Measurements from ENCODE around the gene TCEAL1.

TCEAL1 gene

GRCh38 chrX:103629318-103630170 lies 769 bp downstream of the TCEAL1 start:
- H3K9me3 ChIP-seq (ENCODE audit: insufficient read depth, low read length), result no peaks in the 10 kb centered on the region
- H3K36me3 ChIP-seq (replicated peaks; ENCODE audit: low read depth, low read length), result no peaks in the 10 kb centered on the region
- peak overlapping the region; percentile 87 for H3K9ac ChIP-seq (ENCODE audit: low read length)
- H3K4me1 ChIP-seq (ENCODE audit: low read length), result peaks cover 3% of the 10 kb centered on the region; the same call in 1 of the 2 replicates
- TF ChIP-seq CTCF (IDR thresholded peaks at IDR 0.05; ENCODE audit: low read depth, low read length), result peak; percentile 22; the same call in 1 of the 2 replicates
- TF ChIP-seq EZH2phosphoT487 (IDR thresholded peaks at IDR 0.05; ENCODE audit: low read depth), result no peak
- peak overlapping the region; percentile 27; the same call in 1 of the 2 replicates for H3K27ac ChIP-seq (ENCODE audit: low read length)
- no peaks in the 10 kb centered on the region for H3K79me2 ChIP-seq (ENCODE audit: low read length)
- H4K20me1 ChIP-seq (ENCODE audit: insufficient read depth, low read length), result no peaks in the 10 kb centered on the region
- H3K4me3 ChIP-seq (ENCODE audit: low read length), result peak overlapping the region; percentile 98
- H3K4me2 ChIP-seq (ENCODE audit: low read length), result peak overlapping the region; percentile 90
- no peaks in the 10 kb centered on the region for H3K27me3 ChIP-seq (ENCODE audit: low read depth, low read length)
- peak overlapping the region; percentile 96 for H2AFZ ChIP-seq (ENCODE audit: low read depth, low read length)

- H2AFZ ChIP-seq (ENCODE audit: low read depth, low read length), result peak overlapping the region; percentile 96; the same call in 1 of the 2 replicates
- H3K9me3 ChIP-seq (ENCODE audit: insufficient read depth, low read length), result no peaks in the 10 kb centered on the region
- peak overlapping the region; percentile 90 for H3K4me2 ChIP-seq (ENCODE audit: low read length)
- no peak for TF ChIP-seq CTCF (IDR thresholded peaks at IDR 0.05; ENCODE audit: low read depth, low read length)
- no peak for TF ChIP-seq EZH2phosphoT487 (IDR thresholded peaks at IDR 0.05; ENCODE audit: low read depth)
- H3K4me1 ChIP-seq (ENCODE audit: low read length), result peaks cover 3% of the 10 kb centered on the region; the same call in 1 of the 2 replicates
- H3K9ac ChIP-seq (ENCODE audit: low read length), result no peak overlapping the region
- no peaks in the 10 kb centered on the region for H3K36me3 ChIP-seq (replicated peaks; ENCODE audit: low read depth, low read length)
- H3K4me3 ChIP-seq (ENCODE audit: low read length), result peak overlapping the region; percentile 98; the same call in 1 of the 2 replicates
- H4K20me1 ChIP-seq (ENCODE audit: insufficient read depth, low read length), result no peaks in the 10 kb centered on the region
- no peak overlapping the region for H3K27ac ChIP-seq (ENCODE audit: low read length)
- no peaks in the 10 kb centered on the region for H3K27me3 ChIP-seq (ENCODE audit: low read depth, low read length)
- no peaks in the 10 kb centered on the region for H3K79me2 ChIP-seq (ENCODE audit: low read length)
Observed at GRCh38 chrX:103630171-103630511, 1.4 kb downstream of the TCEAL1 start.

- TF ChIP-seq CTCF (IDR thresholded peaks at IDR 0.05; ENCODE audit: low read depth, low read length) (no peak), EZH2phosphoT487 (IDR thresholded peaks at IDR 0.05; ENCODE audit: low read depth) (no peak)
- Histone ChIP-seq H3K79me2 (ENCODE audit: low read length) (no peaks in the 10 kb centered on the region), H3K9ac (ENCODE audit: low read length) (no peak overlapping the region), H3K4me1 (ENCODE audit: low read length) (peaks cover 3% of the 10 kb centered on the region; the same call in 1 of the 2 replicates), H3K36me3 (replicated peaks; ENCODE audit: low read depth, low read length) (no peaks in the 10 kb centered on the region), H2AFZ (ENCODE audit: low read depth, low read length) (no peak overlapping the region), H3K4me2 (ENCODE audit: low read length) (no peak overlapping the region), H3K9me3 (ENCODE audit: insufficient read depth, low read length) (no peaks in the 10 kb centered on the region), H4K20me1 (ENCODE audit: insufficient read depth, low read length) (no peaks in the 10 kb centered on the region), H3K27me3 (ENCODE audit: low read depth, low read length) (no peaks in the 10 kb centered on the region), H3K27ac (ENCODE audit: low read length) (no peak overlapping the region), H3K4me3 (ENCODE audit: low read length) (no peak overlapping the region)
Observed at GRCh38 chrX:103631145-103631544, 2.4 kb downstream of the TCEAL1 start.

- Histone ChIP-seq H3K9ac (ENCODE audit: low read length) (no peak overlapping the region), H3K79me2 (ENCODE audit: low read length) (no peaks in the 10 kb centered on the region), H3K36me3 (replicated peaks; ENCODE audit: low read depth, low read length) (no peaks in the 10 kb centered on the region), H2AFZ (ENCODE audit: low read depth, low read length) (no peak overlapping the region), H3K27ac (ENCODE audit: low read length) (no peak overlapping the region), H3K4me3 (ENCODE audit: low read length) (no peak overlapping the region), H4K20me1 (ENCODE audit: insufficient read depth, low read length) (no peaks in the 10 kb centered on the region), H3K27me3 (ENCODE audit: low read depth, low read length) (no peaks in the 10 kb centered on the region), H3K9me3 (ENCODE audit: insufficient read depth, low read length) (no peaks in the 10 kb centered on the region), H3K4me1 (ENCODE audit: low read length) (no peaks in the 10 kb centered on the region), H3K4me2 (ENCODE audit: low read length) (no peak overlapping the region)
- TF ChIP-seq CTCF (IDR thresholded peaks at IDR 0.05; ENCODE audit: low read depth, low read length) (no peak), EZH2phosphoT487 (IDR thresholded peaks at IDR 0.05; ENCODE audit: low read depth) (no peak)
Observed at GRCh38 chrX:103635436-103635835, 6.7 kb downstream of the TCEAL1 start.

Data from OCI-LY3 (cell line).